Naive thymus-derived CD8-positive, alpha-beta T cell (primary cell): ENCODE results near the gene TMEM169. TPM values are rescaled to one million over a fixed set of nuclear protein-coding genes. Genes with fewer than 3 reads are reported as not detected.

Experiments used
- ATAC-seq, 2 donors: fragments of 150-1000 bp; cut with Tn5 transposase in 1 of 2; sonication (Bioruptor Pico), chemical (Tn5 transposase) in 1 of 2; 1 replicate in 1 of 2; 2 replicates in 1 of 2; pipeline ENCODE4 v1.10.0; 2021; ENCODE audit warnings: mild to moderate bottlenecking in 2 of 2, moderate library complexity in 2 of 2
- POLR2A ChIA-PET: fragments of 350-600 bp; sonication (Branson Sonifier 250); formaldehyde crosslinking; loops from one replicate; lab custom pipeline; 2021; ENCODE audit warnings: antibody characterized with exemption; lab: Charles Lee
- DNase-seq, 10 donors: peaks; one replicate each; pipeline versions ENCODE4 v3.0.0 to v3.0.0-alpha.2; 2020 to 2022
- H3K27ac Mint-ChIP-seq, 10 donors: one replicate each; pipeline ENCODE4 v1.8.0; 2020 to 2022; ENCODE audit warnings: mild to moderate bottlenecking in 10 of 10, mixed read lengths in 10 of 10, moderate library complexity in 4 of 10, inconsistent platforms in 1 of 10
- H3K27me3 Mint-ChIP-seq, 5 donors: one replicate each; pipeline ENCODE4 v1.8.0; 2021 to 2022; ENCODE audit warnings: mixed read lengths in 5 of 5
- H3K36me3 Mint-ChIP-seq, 3 donors: one replicate each; pipeline ENCODE4 v1.8.0; 2020 to 2022; ENCODE audit warnings: mixed read lengths in 3 of 3, mild to moderate bottlenecking in 2 of 3, inconsistent platforms in 1 of 3
- H3K4me1 Mint-ChIP-seq, 4 donors: one replicate each; pipeline ENCODE4 v1.8.0; 2021 to 2022; ENCODE audit warnings: mixed read lengths in 4 of 4
- H3K4me3 Mint-ChIP-seq, 10 donors: one replicate each; pipeline ENCODE4 v1.8.0; 2020 to 2022; ENCODE audit warnings: mild to moderate bottlenecking in 10 of 10, mixed read lengths in 10 of 10, moderate library complexity in 6 of 10, inconsistent platforms in 1 of 10
- H3K9me3 Mint-ChIP-seq, 9 donors: one replicate each; pipeline ENCODE4 v1.8.0; 2020 to 2022; ENCODE audit warnings: mixed read lengths in 9 of 9, mild to moderate bottlenecking in 3 of 9, inconsistent platforms in 1 of 9, moderate library complexity in 1 of 9
- polyA plus RNA-seq, 3 donors: library from polyadenylated mRNA; unstranded; fragments of 300-500 nt; fragmentation: Illumina TruSeq; gene quantifications; one replicate each; pipeline ENCODE4 v1.2.3, GENCODE V29; 2021
- total RNA-seq, 8 experiments: library from RNA in 2 of 8; stranded (reverse) in 2 of 8; gene quantifications; one replicate each; pipeline ENCODE4 v1.2.3 and lab custom pipeline; 2021 to 2026

Gene TMEM169
- total and polyA plus RNA-seq, 5 experiments from 2014 or later, result 0.73 to 4.1 (median 2.0) TPM

DNA sequence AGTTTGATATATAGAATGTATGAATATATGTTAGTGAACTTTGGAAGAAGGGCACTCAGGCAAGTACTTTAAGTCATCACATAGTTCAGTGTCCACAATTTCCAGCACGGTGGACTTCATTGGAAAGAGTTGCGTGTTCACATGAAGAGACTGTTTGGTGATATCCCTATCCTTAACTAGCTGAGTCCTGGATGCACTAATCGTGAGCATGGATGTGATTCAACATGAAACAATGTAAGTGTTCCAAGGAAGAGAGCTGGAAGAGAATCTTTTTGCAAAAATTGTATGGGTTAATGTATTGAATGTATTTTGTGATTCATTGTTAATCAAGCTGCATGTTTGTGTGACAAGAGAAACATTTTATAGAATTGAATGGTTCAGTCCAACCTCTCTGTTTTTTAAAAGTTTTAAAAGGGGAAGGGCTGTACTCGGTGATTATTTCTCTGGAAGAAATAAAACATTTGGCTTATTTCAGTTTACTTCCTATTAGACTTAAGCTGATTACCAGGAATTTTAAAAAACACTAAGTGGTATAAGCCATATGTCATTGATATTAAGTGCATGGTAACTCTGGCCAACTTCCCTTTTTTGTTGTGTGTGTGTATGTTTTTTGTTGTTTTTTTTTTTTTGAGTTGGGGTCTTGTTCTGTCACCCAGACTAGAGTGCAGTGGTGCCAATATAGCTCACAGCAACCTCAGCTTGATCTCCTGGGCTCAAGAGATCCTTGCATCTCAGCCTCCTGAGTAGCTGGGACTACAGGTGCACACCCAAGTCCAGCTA lies 36.0 kb downstream of the TMEM169 start:
- Mint-ChIP-seq H3K4me1 (peaks cover 43 to 93% (median 87%) of the 10 kb centered on the region in 4 donors), H3K27ac (peak overlapping the region in 8 of 10 donors; percentile 8 to 97 (median 43)), H3K9me3 (no peaks in the 10 kb centered on the region), H3K36me3 (peaks cover 0 to 97% (median 32%) of the 10 kb centered on the region in 3 donors), H3K4me3 (peak overlapping the region in 2 of 10 donors; percentile 26 to 45), H3K27me3 (peaks cover 0 to 2% (median 0%) of the 10 kb centered on the region in 5 donors)
- DNase-seq (no peak), ATAC-seq (no peak)
- POLR2A ChIA-PET, result interaction anchor here (0.6 to 0.8 kb wide), 2 partner anchors 9 kb away, joined by 3 read pairs; partner anchors contain the start of gene XRCC5

DNA sequence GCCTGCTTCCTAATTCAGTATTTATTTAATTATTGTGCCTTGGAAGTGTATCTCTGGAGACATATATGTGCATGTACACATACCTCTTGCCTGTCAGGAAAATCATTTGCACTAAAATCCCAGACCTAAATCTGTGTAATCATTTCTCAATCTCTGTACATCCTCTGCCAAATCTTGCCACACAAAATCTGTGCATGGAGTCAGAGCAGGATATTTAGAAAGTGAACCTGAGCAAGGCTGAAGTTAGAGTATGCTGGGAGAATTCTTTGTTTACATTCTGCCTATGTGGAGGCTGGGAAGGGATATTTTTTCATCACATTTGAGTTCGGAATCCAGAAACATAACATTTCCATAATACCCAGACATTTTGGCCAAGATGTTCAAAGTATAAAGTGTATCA lies 36.8 kb downstream of the TMEM169 start:
- H3K27ac Mint-ChIP-seq, result peak overlapping the region in 8 of 10 donors; percentile 11 to 84 (median 62)
- POLR2A ChIA-PET, result interaction anchor here (2.3 kb wide), 1 partner anchor 9 kb away, joined by 14 read pairs; the partner anchor contains the start of gene XRCC5
- H3K4me1 Mint-ChIP-seq, result peaks cover 39 to 86% (median 80%) of the 10 kb centered on the region in 4 donors
- ATAC-seq, result no peak
- no peak for DNase-seq
- peak overlapping the region in 2 of 10 donors; percentile 16 to 48 for H3K4me3 Mint-ChIP-seq
- H3K27me3 Mint-ChIP-seq, result peaks cover 0 to 2% (median 0%) of the 10 kb centered on the region in 5 donors
- no peaks in the 10 kb centered on the region for H3K9me3 Mint-ChIP-seq
- H3K36me3 Mint-ChIP-seq, result peaks cover 0 to 97% (median 38%) of the 10 kb centered on the region in 3 donors

GRCh38 chr2:216119146-216119545 lies 37.4 kb downstream of the TMEM169 start:
- ATAC-seq, result no peak
- H3K9me3 Mint-ChIP-seq, result no peaks in the 10 kb centered on the region
- DNase-seq, result no peak

DNA sequence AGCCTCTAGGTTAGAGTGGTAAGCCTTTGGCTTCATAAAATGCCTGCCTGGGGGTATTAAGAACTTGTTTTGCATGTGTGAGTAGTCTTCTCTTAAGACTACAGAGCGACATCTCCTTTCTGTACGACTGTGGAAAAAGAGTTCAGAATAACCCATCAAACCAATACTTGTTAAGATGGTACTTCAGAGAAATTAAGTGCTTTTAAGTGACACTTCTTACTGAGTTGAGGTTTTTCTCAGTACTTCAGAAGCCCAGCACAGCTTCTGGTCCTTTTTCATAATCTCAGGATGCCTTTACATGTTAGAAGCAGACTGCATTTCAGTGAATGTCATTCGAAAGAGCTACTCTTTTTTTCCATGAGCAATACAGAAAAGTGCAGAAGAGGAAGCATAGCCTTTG lies 38.3 kb downstream of the TMEM169 start:
- ATAC-seq (peak; percentile 75 to 91), DNase-seq (peak in 3 of 10 donors; percentile 28 to 67 (median 62))
- POLR2A ChIA-PET, result interaction anchor here (2.3 kb wide), 1 partner anchor 11 kb away, joined by 14 read pairs; the partner anchor contains the start of gene XRCC5
- Mint-ChIP-seq H3K27me3 (no peaks in the 10 kb centered on the region), H3K27ac (peak overlapping the region; percentile 60 to 94 (median 74)), H3K36me3 (peaks cover 0 to 97% (median 42%) of the 10 kb centered on the region in 3 donors), H3K4me3 (peak overlapping the region; percentile 1 to 80 (median 54)), H3K9me3 (no peaks in the 10 kb centered on the region), H3K4me1 (peaks cover 34 to 74% (median 70%) of the 10 kb centered on the region in 4 donors)

More at GRCh38 chr2:216119146-216119545, 37.4 kb downstream of the TMEM169 start:
- POLR2A ChIA-PET, result interaction anchor here (0.7 to 2.3 kb wide), 2 partner anchors 10 to 16 kb away, joined by 3 to 14 read pairs; partner anchors contain the start of gene XRCC5
- Mint-ChIP-seq H3K27ac (peak overlapping the region; percentile 68 to 85 (median 79)), H3K27me3 (peaks cover 0 to 2% (median 0%) of the 10 kb centered on the region in 5 donors), H3K4me3 (peak overlapping the region in 5 of 10 donors; percentile 39 to 67 (median 41)), H3K4me1 (peaks cover 35 to 82% (median 75%) of the 10 kb centered on the region in 4 donors), H3K36me3 (peaks cover 0 to 97% (median 40%) of the 10 kb centered on the region in 3 donors)

GRCh38 chr2:216121255-216121654 lies 39.5 kb downstream of the TMEM169 start:
- H3K4me3 Mint-ChIP-seq, result peak overlapping the region in 4 of 10 donors; percentile 14 to 60 (median 26)
- no peak for ATAC-seq
- H3K27me3 Mint-ChIP-seq, result no peaks in the 10 kb centered on the region

DNA sequence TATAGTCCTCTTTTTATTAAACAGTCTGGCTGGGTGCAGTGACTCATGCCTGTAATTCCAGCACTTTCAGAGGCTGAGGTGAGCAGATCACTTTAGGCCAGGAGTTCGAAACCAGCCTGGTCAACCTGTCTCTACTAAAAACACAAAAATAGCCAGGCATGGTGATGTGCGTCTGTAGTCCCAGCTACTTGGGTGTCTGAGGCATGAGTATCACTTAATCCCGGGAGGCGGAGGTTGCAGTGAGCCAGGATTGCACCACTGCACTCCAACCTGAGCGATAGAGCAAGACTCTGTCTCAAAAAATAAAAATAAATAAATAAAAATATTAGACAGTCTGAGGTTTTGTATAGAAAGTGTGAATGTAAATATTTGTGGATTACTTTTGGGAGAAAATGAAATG lies 45.2 kb downstream of the TMEM169 start:
- ATAC-seq, result no peak
- peaks cover 0 to 95% (median 43%) of the 10 kb centered on the region in 3 donors for H3K36me3 Mint-ChIP-seq
- peak overlapping the region in 4 of 10 donors; percentile 1 to 65 (median 40) for H3K27ac Mint-ChIP-seq
- H3K4me1 Mint-ChIP-seq, result peaks cover 10 to 50% (median 43%) of the 10 kb centered on the region in 4 donors
- POLR2A ChIA-PET, result interaction anchor here (0.5 kb wide), 1 partner anchor 76 kb away, joined by 5 read pairs; no protein-coding TSS in a partner anchor
- H3K4me3 Mint-ChIP-seq, result peak overlapping the region in 1 of 10 donors; percentile 6
- no peaks in the 10 kb centered on the region for H3K9me3 Mint-ChIP-seq
- no peaks in the 10 kb centered on the region for H3K27me3 Mint-ChIP-seq
- no peak for DNase-seq

More at GRCh38 chr2:216121255-216121654, 39.5 kb downstream of the TMEM169 start:
- H3K36me3 Mint-ChIP-seq, result peaks cover 0 to 98% (median 46%) of the 10 kb centered on the region in 3 donors
- peak overlapping the region in 8 of 10 donors; percentile 17 to 88 (median 72) for H3K27ac Mint-ChIP-seq
- no peak for DNase-seq
- no peaks in the 10 kb centered on the region for H3K9me3 Mint-ChIP-seq
- peaks cover 30 to 69% (median 61%) of the 10 kb centered on the region in 4 donors for H3K4me1 Mint-ChIP-seq
- POLR2A ChIA-PET, result no interaction called here

DNA sequence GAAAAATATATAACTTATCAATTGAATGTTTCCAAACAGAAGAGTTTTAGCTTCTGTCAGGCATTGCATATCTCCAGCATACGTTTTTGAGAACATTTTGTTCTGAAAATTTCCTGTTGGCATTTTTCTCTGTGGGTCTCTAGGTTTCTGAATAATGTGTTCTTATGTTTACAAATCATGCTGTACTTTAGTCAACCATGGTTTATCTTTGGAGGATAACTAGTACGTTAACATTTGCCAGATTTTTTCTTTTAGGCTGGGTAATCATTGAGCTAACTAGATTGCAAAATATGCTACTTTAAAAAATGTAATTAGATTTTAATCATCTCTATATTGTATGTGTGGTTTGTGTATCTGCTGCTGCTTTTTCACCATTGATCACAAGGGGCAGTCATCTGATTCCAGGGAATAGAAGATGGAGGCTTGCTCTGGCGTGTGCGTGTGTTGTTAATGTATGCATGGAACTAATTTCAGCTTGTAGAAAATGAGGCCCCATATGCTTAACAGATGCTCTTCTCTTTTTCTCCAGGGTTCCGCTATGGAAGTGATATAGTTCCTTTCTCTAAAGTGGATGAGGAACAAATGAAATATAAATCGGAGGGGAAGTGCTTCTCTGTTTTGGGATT lies 48.7 kb downstream of the TMEM169 start:
- Mint-ChIP-seq H3K36me3 (peaks cover 3 to 95% (median 44%) of the 10 kb centered on the region in 3 donors), H3K4me1 (peaks cover 13 to 62% (median 55%) of the 10 kb centered on the region in 4 donors), H3K27ac (peak overlapping the region in 1 of 10 donors; percentile 58), H3K4me3 (no peak overlapping the region), H3K27me3 (no peaks in the 10 kb centered on the region), H3K9me3 (no peaks in the 10 kb centered on the region)
- DNase-seq (no peak), ATAC-seq (no peak)
- POLR2A ChIA-PET, result interaction anchor here (1.0 kb wide), 1 partner anchor 21 kb away, joined by 4 read pairs; the partner anchor contains the start of gene XRCC5

DNA sequence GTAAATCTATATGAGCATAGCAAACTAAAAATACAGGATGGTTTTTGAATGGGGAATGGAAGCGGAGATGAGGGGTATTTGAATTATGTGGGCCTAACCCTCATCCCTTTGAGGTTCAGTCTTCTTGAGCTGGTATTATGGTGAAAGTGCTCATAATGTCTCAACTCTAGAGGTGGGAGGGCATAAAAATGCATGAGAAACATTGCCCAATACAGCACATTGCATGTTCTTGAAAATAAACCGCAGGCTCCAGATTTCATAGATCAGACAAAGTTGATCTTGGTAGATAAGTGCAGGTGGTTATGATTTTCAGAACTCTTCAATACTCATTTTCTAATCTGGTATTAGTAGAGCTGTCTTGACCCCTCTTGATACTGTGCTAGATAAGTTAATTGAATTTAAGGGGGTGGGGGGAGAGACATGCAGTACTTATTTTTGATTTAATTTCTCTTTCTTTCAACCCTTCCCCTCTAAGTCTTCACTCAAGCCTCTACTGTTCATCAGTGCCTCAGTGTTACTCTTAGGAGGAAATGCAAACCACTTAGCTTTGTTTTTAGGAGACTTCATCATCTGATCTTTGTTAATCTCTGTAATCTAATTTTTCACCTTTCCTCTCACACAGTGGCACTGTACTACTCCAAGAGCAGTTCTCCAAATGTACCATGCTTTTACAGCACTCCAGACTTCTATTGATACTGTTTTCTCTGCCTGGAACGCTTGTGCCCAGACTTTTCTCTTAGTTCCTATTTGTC lies 49.6 kb downstream of the TMEM169 start:
- Mint-ChIP-seq H3K27ac (peak overlapping the region in 4 of 10 donors; percentile 31 to 75 (median 54)), H3K36me3 (peaks cover 3 to 96% (median 41%) of the 10 kb centered on the region in 3 donors), H3K4me3 (peak overlapping the region in 3 of 10 donors; percentile 1 to 29 (median 13)), H3K4me1 (peaks cover 13 to 66% (median 53%) of the 10 kb centered on the region in 4 donors), H3K9me3 (no peaks in the 10 kb centered on the region), H3K27me3 (no peaks in the 10 kb centered on the region)
- no peak for DNase-seq
- ATAC-seq, result peak in 1 of 2 donors; percentile 27
- POLR2A ChIA-PET, result interaction anchor here (1.0 kb wide), 1 partner anchor 22 kb away, joined by 4 read pairs; the partner anchor contains the start of gene XRCC5

DNA sequence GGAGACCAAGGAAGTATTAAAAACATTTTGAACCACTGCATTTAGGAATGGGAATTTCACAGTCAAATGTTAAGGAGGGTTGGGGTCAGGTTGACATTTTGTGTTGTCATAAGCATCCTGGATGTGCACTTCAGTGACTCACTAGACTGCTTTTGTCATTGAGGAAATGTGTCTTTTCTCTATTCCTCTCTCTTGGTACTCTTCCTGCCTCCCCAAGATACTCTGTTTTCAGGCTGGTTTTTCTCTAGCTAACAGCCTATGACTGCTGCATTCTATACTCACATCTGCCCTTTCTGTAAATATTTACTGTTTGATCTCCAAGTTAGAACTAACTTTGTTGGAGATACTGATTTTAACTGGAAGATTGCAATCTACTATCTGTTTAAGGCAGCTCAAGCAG lies 50.9 kb downstream of the TMEM169 start:
- ATAC-seq (no peak), DNase-seq (no peak)
- peak overlapping the region in 5 of 10 donors; percentile 1 to 74 (median 33) for H3K27ac Mint-ChIP-seq
- H3K9me3 Mint-ChIP-seq, result no peaks in the 10 kb centered on the region
- H3K4me1 Mint-ChIP-seq, result peaks cover 13 to 59% (median 48%) of the 10 kb centered on the region in 4 donors
- no peaks in the 10 kb centered on the region for H3K27me3 Mint-ChIP-seq
- POLR2A ChIA-PET, result interaction anchor here (1.0 kb wide), 1 partner anchor 51 kb away, joined by 4 read pairs; the partner anchor contains the start of genes PECR and TMEM169
- H3K4me3 Mint-ChIP-seq, result no peak overlapping the region
- peaks cover 8 to 96% (median 38%) of the 10 kb centered on the region in 3 donors for H3K36me3 Mint-ChIP-seq

- H3K27ac Mint-ChIP-seq, result peak overlapping the region in 7 of 10 donors; percentile 16 to 74 (median 41)
These were observed 51.7 kb downstream of the TMEM169 start for GRCh38 chr2:216133397-216133796.

GRCh38 chr2:216134958-216135541 lies 53.3 kb downstream of the TMEM169 start:
- POLR2A ChIA-PET, result no interaction called here
- Mint-ChIP-seq H3K4me1 (peaks cover 11 to 49% (median 38%) of the 10 kb centered on the region in 4 donors), H3K27me3 (no peaks in the 10 kb centered on the region), H3K27ac (peak overlapping the region in 8 of 10 donors; percentile 41 to 84 (median 79)), H3K36me3 (peaks cover 13 to 96% (median 40%) of the 10 kb centered on the region in 3 donors), H3K9me3 (no peaks in the 10 kb centered on the region), H3K4me3 (no peak overlapping the region)
- ATAC-seq (no peak), DNase-seq (no peak)

More at GRCh38 chr2:216133397-216133796, 51.7 kb downstream of the TMEM169 start:
- DNase-seq, result no peak
- peaks cover 13 to 96% (median 36%) of the 10 kb centered on the region in 3 donors for H3K36me3 Mint-ChIP-seq
- no peaks in the 10 kb centered on the region for H3K27me3 Mint-ChIP-seq
- no peak overlapping the region for H3K4me3 Mint-ChIP-seq
- POLR2A ChIA-PET, result interaction anchor here (1.0 kb wide), 1 partner anchor 52 kb away, joined by 4 read pairs; the partner anchor contains the start of genes PECR and TMEM169
- ATAC-seq, result no peak
- H3K9me3 Mint-ChIP-seq, result no peaks in the 10 kb centered on the region
- peaks cover 11 to 57% (median 44%) of the 10 kb centered on the region in 4 donors for H3K4me1 Mint-ChIP-seq
